Stimulated activated CD8-positive, alpha-beta memory T cell treated with anti-CD3 and anti-CD28 coated beads, Interleukin-15, amount 100 ng/mL, for 24 hours (primary cell): Measurements from ENCODE around the gene SFRP2.

Source experiments
- DNase-seq: peaks from one replicate; pipeline ENCODE4 v3.0.0-alpha.2; 2020; ENCODE audit warnings: low read depth

SFRP2 gene, protein sequence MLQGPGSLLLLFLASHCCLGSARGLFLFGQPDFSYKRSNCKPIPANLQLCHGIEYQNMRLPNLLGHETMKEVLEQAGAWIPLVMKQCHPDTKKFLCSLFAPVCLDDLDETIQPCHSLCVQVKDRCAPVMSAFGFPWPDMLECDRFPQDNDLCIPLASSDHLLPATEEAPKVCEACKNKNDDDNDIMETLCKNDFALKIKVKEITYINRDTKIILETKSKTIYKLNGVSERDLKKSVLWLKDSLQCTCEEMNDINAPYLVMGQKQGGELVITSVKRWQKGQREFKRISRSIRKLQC

DNA sequence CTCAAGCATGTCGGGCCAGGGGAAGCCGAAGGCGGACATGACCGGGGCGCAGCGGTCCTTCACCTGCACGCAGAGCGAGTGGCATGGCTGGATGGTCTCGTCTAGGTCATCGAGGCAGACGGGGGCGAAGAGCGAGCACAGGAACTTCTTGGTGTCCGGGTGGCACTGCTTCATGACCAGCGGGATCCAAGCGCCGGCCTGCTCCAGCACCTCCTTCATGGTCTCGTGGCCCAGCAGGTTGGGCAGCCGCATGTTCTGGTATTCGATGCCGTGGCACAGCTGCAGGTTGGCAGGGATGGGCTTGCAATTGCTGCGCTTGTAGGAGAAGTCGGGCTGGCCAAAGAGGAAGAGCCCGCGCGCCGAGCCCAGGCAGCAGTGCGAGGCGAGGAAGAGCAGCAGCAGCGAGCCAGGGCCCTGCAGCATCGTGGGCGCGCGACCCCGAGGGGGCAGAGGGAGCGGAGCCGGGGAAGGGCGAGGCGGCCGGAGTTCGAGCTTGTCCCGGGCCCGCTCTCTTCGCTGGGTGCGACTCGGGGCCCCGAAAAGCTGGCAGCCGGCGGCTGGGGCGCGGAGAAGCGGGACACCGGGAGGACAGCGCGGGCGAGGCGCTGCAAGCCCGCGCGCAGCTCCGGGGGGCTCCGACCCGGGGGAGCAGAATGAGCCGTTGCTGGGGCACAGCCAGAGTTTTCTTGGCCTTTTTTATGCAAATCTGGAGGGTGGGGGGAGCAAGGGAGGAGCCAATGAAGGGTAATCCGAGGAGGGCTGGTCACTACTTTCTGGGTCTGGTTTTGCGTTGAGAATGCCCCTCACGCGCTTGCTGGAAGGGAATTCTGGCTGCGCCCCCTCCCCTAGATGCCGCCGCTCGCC is at the start of gene SFRP2:
SFRP2 (minus strand) TSS at position 671 of the 864 bp plus-strand sequence; CDS start at position 423, 248 bp downstream.
- DNase-seq, result no peak

DNA sequence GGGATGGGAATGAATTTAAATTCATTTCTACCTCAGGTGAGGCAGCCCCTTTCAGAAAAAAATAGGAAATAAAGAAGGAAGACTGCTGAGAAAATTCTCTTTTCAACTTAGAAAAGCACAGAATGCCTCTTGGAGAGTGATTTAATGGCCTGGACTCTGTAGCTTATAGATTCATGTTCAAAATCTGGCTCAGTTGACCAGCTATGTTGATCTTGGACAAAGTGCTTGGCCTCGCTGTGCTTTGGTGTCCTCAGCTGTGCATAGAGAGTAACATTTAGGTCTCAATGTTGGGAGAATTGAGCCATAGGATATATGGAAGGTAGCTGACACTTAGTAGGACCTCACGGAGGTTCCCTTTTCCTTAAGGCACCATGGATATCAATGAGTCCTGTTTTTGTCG is 49.7 kb upstream of the SFRP2 start:
- no peak for DNase-seq

DNA sequence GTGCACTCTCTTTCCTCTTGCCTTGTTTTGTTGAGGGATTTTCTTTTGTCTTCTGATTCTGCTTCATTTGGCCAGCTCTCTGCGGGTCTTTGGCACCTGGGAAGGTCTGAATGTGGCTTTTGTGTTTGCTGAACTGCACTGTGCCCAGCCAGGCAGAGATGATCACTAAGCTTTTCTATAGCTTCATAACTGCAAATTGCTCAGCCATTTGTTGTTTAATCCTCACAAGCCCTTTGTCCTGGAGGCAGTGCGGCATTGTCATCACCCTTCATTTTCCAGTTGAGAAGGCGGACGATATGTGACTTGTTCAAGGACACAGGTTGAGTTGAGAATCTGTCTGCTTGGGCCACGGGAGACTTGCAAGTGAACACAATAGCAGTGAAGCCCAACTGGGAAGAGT is 46.0 kb upstream of the SFRP2 start:
- no peak for DNase-seq

DNA sequence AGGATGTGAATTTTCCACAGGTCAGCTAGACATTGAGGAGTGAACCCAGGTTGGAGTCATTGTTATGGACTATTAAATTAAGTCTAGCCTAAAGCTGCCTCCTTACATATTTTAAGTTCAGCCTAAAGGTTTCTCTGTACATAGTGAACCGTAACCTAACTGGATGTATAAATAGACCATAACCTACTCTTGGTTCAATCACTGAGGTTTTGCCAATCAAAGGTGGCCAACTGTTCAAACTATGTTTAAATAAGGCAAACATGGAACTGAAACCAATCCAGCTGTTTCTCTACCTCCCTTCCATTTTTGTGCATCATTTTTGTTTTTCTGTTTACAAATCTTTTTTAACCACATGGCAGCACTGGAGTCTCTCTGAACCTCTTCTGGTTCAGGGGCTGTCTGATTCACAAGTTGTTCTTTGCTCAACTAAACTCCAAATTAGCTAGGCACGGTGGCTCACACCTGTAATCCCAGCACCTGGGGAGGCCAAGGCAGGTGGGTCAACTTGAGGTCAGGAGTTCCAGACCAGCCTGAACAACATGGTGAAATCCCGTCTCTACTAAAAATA is 43.9 kb upstream of the SFRP2 start:
- DNase-seq, result no peak

DNA sequence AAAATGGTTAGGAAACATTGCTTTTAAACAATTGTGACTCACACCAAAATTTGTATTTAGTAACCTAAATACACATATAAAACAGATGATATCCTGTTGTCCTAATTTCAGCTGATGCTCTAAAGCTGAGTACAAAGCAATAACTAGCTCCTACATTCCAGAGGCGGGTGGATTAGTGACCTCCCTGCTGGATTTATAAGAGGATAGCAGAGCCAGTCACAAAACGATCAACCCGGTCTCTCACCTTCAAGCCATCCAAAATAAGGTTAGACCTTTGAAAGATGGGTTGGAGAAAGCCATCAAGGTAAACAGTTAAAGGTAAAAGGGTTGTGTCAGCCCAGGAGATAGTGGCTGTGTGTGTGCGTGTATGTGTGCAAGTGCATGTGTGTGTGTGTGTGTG is 43.2 kb upstream of the SFRP2 start:
- no peak for DNase-seq

DNA sequence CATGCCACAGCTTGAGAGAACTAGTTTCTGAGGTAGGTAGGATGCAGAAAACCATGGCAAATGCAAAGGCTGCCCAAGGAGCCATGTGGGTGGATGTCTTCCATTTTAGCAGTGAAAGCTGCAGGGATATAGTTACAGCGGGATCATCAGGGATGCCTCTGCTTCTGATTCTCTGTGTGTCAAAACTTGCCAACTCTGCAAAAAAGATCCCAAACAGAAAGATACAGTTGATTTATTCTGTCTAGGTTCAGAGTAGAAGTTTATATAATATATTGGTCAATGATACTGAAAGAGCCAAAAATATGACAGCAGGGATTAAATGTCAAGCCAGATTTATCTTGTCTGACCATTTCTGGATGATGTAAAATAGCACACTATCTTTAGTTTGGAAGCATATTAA is 42.4 kb upstream of the SFRP2 start:
- DNase-seq, result no peak

DNA sequence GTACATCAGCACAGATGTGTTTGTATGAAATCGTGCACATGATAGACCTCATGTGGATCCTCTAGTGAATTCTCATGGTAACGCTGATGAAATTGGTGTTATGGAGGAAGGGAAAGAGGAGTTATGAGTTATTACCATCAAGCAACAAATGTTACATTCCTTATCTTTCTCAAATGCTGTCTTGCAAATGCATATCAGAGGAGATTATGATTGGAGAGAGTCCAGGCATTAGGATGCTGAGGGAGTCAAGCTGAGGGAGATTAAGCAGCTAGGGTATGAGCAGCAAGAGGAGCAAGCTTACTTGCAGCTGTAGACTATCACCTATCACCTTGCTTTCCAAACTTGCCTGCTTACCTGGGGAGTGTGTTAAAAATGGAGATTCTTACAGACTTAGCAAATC is 36.8 kb upstream of the SFRP2 start:
- DNase-seq, result no peak

DNA sequence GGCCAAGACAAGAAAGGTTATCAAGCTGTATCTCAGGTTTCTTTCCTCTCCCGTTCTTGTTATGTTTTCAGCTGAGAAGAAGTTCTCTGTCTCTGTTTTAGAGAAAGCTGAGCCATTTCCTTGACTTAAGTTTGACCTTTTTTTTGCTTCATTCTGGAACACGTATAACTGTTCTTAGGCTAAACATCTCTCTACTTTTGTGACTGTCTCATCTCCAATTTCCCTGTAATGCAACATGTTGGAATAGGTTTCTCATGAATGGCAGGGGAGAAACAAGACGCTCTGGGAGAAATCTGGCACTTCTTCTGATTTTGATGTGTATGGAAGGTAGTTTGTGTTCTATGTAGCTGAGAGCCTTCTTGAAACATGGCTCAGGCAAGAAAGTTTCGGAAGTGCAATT is 36.2 kb upstream of the SFRP2 start:
- DNase-seq, result no peak

DNA sequence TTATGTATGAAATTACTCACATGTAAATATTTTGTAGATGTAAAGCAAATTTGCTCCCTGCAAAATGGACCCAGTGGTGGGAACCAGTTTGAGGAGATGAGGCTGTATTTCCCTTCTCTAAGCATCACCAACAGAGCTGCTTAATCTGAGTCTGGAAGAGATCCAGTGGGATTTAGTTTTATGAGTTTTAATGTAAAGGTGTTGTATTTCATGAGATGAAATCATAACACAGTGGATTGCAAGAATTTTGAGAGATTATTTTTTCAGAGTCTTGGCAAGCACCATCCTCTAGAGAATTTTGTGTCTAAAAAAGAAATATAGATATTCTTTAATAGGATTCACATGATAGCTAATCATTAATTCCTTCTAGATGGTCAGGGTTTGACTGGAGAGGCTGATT is 35.6 kb upstream of the SFRP2 start:
- no peak for DNase-seq

DNA sequence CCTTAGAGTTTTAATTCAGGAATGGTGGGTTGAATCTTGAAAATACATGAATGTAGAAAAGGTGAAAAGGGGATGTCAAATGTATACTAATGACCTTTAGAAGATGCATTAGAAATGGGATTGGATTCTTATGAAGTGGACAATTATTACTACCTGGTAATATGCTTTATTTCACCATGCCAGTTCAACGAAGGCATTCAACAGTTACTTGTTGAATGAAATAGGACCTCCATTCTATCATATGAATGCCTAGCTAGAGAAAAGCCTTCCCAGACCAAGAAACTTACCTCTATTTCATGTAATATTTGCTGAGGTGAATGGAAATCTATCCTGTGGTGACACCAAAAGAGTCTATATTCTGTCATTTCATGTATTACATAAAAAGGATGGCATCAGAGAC is 34.6 kb upstream of the SFRP2 start:
- DNase-seq, result no peak

DNA sequence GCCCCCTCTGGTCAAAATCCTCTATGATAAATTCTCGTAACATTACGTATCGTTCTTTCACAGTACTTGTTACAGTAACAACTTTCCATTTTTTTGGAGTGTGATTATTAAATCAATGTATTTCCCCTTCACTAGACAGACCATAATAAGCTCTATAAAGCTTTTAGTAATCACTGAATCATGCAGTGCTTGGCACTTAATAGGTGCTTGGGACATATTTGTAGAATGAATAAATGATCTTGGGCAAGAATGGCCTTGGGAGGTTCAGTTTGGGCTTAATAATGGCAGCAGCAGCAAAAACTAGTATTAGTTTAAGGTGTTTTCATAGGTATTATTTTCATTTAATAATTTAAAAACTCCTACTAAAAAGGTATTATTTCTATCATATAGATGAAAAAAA is 33.4 kb upstream of the SFRP2 start:
- no peak for DNase-seq

DNA sequence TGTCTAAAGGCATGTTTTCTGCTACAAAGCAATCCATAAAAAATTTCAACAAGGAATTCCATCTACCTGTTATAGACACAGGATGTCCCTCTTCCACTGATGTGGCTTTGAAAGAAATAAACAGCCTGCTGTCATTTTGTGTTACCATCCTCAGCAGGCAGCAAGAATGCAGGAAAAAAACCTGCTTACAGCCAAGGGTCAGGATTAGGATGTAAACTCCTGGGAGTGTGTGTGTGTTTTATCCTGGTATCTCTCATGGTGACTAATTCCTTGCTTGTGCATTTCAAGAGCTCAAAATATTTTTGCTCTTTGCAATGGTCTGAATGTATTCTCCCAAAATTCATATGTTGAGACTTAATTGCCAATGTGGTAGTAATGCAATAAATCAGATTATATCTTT is 28.6 kb upstream of the SFRP2 start:
- no peak for DNase-seq

DNA sequence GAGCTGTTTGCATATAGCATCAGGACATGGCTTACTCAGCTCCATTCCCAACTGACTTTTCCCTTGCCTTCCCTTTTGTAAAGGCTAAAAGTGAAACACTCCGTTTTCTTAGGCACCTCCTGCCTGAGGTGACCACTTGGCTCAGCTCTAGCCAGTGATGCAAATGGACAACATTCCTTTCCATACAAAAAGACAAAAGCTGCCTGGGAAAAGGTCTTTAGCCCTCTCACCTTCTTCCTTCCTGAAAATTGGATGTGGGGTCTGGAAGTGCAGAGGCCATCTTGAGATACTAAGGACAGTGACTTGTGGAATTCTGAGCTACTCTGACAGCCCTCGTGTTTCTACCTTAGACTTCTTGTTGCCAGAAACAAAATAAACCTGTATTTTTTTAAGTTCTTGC is 27.7 kb upstream of the SFRP2 start:
- no peak for DNase-seq

DNA sequence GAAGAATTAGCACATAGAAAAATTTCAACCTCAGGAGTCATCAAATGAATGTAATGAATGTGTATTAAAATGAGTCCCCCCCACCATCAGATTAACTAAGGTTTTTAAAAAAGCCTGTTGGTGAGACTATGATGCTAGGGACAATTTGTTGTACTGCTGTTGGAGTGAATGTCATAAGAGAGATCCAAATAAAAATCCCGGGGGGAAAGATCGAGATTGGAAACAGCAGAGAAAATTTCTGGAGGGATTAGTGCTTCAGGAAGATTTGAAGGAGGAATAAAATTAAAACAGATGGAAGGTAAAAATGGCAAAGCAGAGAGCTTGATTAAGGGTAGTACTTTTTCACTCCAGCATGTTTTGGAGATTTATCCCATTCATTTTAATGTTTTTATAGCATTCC is 25.9 kb upstream of the SFRP2 start:
- no peak for DNase-seq

DNA sequence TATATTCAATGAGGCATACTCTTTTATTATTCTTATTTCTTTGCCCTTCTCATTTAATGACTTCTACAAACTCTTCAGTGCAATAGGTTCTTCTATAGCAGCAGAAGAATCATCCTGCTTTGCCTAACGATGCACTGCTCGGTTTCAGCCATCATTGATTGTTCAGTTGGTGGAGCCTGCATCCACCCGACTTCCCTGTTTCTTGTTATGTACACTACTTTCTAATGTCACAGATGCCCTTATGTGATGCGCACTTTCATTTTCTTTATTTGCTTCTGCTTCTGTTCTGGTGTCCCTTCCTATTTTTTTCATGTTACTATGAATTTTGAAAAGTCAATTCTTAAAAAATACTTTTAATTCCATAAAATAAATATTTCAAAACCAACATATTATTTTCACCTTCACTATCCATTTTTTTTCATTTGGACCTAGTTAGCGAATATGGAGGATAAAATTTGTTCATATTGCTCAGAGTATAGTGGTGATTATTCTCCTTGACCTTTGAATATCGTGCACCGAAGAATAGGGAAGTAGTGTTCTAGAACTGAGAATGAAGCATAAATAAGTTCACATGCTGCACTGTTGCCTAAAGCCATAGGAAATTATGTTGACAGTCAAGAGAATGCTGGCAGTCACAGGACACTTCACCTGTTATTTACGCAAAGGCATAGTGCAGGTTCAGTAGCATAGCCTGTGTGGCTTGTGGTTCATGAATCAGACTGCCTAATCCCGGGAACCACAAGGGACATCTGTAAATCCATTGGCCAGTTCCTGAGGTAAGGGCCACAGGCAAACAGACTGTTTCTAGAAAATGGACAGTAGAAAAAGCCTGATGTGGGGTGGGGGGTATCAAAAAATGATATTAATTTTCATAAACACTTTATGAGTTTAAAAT is 21.3 kb upstream of the SFRP2 start:
- DNase-seq, result no peak

DNA sequence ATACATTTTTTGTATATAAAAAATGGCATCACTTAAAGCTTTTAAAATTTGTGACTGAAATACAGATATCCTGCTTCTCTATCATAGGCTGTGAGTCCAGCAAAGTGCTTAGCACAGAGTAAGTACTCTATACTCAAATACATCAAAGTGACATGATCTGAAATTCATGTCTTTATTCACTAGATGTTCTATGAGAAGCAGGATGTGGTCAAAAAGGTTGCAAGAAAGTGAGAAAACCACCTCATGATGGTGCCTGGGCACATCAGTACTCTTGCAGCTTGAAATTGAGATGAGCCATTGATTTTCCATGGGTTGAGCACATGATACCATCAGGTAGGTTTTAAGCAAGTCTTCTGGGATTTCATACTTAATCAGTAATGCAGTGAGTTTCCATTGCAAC is 20.4 kb upstream of the SFRP2 start:
- DNase-seq, result no peak

DNA sequence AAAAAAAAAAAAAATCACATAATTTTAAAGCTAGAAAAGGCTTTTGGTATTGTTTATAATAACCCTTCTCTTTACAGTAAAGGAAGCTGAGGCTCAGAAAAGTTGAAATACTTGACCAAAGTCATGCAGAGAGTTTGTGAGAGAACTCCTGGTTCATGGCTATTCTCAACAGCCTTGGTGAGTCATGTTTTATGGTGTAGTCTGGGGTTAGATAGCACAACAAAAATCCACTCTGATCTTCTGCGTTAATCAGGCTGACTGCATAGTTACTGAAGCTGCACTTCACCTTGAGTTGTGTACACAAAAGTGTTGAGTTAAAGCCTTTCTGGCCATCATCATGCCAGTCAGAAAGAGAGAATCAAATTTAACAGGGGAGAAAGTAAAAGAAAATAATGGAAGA is 19.3 kb upstream of the SFRP2 start:
- no peak for DNase-seq

DNA sequence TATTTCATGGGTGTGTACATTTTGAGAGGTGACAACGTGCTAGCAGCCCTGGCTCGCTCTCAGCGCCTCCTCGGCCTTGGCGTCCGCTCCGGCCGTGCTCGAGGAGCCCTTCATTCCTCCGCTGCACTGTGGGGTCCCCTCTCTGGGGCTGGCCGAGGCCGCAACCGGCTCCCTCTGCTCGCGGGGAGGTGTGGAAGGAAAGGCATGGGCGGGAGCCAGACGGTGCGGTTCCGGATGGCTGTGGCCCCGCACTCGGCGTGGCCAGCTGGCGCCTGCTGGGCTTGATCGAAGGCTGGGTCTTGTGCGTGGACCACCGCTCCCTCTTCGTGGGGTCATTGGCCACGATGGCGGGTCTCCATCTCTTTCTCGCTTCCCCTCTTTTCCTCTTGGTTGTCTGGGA is 17.2 kb upstream of the SFRP2 start:
- DNase-seq, result no peak

DNA sequence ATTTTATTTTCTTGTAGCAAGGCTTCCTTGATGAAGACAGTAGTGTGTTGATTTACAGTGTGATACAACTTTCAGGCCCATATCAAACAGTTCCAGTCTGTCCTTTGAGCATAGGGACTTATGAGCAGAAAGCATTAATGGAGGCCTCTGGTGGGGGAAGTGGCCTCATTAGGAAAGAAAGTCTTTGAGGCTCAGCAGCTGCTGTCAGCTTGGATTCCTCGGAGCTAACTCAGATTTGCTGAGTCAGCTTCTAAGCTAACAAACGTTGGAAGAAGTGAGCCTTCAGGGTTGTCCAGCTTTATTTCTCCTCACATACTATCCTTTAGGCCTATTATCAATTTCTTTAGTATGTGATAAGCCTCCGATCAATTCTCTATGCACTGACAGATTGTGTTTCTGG is 15.8 kb upstream of the SFRP2 start:
- DNase-seq, result no peak

DNA sequence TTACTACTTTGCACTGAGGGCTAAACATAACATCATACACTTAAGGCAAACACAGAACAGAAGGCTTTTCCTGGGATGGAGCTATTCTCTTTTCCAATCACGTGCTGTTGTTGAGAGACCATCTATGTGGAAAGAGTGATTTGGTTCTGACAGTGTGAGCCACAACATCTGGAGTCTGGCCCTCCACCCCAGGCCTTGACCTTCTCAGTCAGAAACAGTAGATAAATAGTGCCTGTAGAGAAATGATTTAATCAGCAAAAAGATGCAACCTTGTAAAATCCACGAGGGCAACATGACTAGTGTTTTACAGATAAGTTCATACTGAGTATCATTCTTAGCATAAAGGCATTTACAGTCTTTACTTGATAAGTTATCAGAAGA is 10.8 kb upstream of the SFRP2 start:
- DNase-seq, result no peak

DNA sequence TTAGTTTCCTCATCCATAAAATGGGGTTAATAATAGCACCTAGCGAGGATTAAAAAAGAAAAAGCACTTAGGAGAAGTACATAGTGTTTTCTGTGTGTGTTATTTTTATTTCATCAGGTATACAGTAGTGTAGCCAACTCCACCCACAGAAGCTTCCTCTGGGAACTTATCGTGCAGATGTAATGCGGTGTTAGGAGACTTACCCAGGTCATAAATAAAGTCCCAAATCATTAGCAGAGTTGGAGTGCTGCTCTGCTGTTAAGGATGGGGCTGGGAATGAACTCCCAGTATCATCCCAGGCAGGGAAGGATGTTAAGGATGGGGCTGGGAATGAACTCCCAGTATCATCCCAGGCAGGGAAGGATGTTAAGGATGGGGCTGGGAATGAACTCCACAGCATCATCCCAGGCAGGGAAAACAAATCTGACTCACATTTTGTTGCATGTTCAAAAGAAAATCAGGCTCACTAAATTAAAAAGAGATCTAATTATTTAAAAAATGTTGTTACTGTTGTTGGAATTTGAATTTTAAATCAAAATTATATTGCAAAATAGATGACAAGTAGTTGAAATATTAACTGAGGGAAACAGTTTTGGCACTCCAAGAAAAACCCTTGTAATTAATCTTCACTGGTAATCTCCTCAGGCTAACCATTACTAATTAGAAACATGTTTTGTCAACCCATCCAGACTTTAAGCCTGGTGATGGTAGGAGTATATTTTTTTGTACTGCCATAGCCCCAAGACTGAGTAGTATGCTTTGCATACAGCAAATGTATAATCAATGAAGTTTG is 10.2 kb upstream of the SFRP2 start:
- DNase-seq, result no peak

DNA sequence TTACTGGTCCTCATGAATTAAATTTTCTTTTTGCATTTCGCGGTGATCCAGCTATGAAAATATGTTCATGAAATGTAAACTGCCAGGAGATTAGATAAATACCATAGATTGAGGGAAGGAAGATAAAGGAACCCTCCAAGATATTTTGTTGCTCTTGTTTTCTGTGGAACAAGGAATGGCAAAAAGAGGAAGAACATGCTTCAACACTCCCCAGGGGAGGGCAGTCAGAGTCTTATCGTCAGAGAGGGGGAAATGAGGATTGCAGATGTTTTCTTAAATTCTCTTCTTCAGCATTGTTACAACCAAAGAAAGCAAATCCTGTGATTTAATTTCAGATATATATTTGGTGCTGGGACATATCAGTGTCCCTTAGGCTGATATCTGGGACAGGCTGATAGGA is 9.5 kb upstream of the SFRP2 start:
- DNase-seq, result no peak
